ENCODE data around the gene TMEM198.
A peak's percentile ranks its signal among the peaks of the same experiment; 100 is the strongest.

TMEM198 gene

GRCh38 chr2:219578811-219579613, 35.2 kb downstream of the TMEM198 start:
- no peak for DNase-seq (ENCODE audit: low spot score)

- no peak for DNase-seq (ENCODE audit: low spot score)
Observed at GRCh38 chr2:219581346-219581745, 37.5 kb downstream of the TMEM198 start.

GRCh38 chr2:219591091-219591490, 47.3 kb downstream of the TMEM198 start:
- DNase-seq (ENCODE audit: low spot score): no peak

- no peak for DNase-seq (ENCODE audit: low spot score)
Observed at GRCh38 chr2:219592736-219593135, 48.9 kb downstream of the TMEM198 start.

GRCh38 chr2:219593154-219593553, 49.3 kb downstream of the TMEM198 start:
- no peak for DNase-seq (ENCODE audit: low spot score)

GRCh38 chr2:219595256-219595655, 51.4 kb downstream of the TMEM198 start:
- no peak for DNase-seq (ENCODE audit: low spot score)

GRCh38 chr2:219596954-219597551, 53.2 kb downstream of the TMEM198 start:
- peak; percentile 29 for DNase-seq (ENCODE audit: low spot score)

- DNase-seq (ENCODE audit: low spot score): peak; percentile 99
Observed at GRCh38 chr2:219597552-219598307, 53.9 kb downstream of the TMEM198 start, which contains the start of gene STK11IP. STK11IP (plus strand) TSS chr2:219597857; CDS start chr2:219598120, 263 bp downstream.

GRCh38 chr2:219598308-219599078, 54.7 kb downstream of the TMEM198 start:
- DNase-seq (ENCODE audit: low spot score): no peak

All from hepatic stellate cell (primary cell).